HG03064 (cell line): ENCODE data around the gene RPH3AL.

Experiments
- ATAC-seq: cut with Tn5 transposase; IDR thresholded peaks from one replicate; pipeline ENCODE4 v1.9.1; 2021; ENCODE audit warnings: low read depth; ENCODE audit not compliant: unreplicated experiment

The RPH3AL gene

DNA sequence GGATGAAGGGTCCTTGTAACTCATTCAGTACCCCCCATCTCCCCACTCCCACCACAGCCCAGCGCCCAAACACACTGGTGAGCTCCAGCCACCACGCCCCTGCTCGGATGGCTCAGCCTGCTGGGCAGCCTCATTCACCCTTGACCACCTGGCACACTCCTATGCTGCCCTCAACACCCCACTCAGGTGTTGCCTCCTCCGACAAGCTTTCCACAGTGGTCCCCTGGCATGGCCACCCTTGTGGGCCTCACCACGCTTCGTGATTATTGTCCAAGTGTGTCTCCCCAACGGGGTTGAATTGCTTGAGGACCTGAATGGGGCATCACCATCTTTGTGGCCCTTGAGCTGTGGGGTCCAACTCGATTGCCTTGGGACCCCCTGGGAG is 159.2 kb downstream of the RPH3AL start:
- no peak for ATAC-seq

DNA sequence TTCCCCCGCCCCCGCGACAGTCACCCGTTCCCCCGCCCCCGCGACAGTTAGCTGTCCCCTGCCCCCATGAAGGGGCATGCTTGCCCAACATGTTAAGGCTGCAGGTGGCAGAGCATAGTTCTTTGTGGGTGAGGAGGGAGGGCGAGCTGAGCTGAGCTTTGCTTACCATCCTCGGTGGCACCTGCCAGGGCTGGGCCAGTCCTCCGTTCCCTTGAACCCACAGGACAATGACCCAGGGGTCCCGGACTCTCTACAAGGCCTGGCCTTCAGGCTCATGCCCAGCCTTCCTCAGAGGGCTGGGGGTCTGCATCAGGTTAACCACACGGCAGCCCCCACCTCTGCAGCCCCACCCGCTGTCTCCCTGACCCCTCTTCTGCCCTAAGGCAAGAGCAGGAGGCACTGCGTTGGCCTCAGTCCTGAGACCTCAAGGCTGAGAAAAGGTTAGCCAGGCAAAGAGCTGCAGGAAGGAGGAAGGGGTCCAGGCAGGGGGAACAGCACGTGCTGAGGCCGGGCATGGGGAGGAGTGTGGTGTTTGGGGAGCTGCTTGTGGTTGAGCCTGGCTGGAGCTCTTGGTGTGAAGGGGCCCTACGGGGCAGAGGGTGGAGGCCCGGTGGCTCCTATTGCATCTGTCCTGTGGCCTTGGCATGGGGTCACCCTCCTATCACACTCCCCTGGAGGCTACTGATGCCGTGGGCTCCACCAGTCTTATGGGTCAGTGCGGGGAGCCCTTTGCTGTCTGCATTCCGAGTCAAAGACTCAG is 159.8 kb downstream of the RPH3AL start:
- no peak for ATAC-seq

DNA sequence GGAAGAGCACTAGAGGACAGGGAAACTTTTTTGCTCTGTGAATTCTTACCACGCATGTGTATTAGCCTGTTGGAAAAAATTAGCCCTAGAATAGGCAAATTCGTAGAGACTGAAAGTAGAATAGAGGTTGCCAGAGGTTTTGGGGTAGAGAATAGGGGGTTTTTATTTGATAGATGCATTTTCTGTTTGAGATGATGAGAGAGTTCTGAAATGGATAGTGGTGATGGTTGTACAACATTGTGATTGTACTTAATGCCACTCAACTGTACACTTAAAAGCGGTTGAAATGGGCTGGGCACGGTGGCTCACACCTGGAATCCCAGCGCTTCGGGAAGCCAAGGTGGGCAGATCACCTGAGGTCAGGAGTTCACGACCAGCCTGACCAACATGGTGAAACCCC is 163.2 kb downstream of the RPH3AL start:
- ATAC-seq = no peak

DNA sequence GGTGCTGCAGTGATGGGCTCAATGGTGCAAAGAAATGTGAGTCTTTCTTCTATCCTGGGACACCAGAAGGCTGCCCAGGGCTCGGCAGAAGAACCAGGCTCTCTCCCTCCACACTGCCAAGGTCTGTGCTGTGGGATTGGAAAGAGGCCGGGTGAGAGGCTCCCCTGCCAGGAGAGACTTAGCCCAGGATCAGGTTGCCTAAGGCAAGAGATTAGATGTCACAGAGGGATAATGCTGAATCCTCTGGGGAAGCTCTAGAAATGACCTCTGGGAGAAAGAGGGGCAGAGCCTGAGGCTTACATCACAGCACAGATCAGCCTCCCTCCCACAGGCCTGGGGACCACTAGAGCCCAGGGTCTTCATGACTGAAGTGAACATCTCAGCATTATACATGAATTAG is 165.5 kb downstream of the RPH3AL start:
- no peak for ATAC-seq

DNA sequence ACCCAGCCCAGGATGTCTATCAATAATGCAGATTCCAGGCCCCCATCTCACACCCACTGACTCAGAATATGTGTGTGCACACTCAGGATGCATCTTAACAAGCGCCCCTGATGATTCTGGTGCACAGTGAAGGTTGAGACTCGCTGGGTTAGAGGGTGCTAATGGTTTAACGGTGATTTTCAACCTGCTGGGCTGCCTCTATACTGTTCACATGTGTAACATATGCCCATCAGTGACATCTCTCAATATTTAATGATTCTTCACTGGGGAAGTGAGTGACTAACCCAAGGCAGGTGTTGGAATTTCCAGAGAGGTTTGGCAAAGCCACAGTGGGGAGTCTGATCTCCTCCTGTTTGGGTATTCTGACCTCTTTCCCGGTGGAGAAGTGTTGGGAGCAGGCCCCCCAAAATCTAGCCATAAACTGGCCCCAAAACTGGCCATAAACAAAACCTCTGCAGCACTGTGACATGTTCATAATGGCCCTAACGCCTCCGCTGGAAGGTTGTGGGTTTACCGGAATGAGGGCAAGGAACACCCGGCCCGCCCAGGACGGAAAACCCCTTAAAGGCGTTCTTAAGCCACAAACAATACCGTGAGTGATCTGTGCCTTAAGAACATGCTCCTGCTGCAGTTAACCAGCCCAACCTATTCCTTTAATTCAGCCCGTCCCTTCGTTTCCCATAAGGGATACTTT is 167.0 kb downstream of the RPH3AL start:
- ATAC-seq = no peak

DNA sequence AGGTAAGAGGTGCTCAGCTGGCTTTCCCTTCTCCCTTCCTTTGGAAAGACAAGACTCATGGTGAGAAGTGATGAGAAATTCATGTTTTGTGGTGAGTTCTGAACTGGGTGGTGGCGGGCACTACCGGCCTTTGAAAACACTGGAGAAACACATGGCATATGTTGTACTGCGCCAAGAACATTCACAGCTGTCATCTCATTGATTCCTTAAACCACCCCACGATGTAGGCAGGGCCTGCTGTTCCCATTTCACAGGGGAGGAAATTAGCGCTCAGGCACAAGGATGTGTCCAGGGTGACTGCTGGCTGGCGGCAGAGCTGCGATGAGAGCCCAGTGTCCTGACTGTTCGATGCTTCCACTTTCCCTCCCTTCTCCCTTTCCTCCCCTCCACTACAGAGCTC is 169.6 kb downstream of the RPH3AL start:
- ATAC-seq = no peak

DNA sequence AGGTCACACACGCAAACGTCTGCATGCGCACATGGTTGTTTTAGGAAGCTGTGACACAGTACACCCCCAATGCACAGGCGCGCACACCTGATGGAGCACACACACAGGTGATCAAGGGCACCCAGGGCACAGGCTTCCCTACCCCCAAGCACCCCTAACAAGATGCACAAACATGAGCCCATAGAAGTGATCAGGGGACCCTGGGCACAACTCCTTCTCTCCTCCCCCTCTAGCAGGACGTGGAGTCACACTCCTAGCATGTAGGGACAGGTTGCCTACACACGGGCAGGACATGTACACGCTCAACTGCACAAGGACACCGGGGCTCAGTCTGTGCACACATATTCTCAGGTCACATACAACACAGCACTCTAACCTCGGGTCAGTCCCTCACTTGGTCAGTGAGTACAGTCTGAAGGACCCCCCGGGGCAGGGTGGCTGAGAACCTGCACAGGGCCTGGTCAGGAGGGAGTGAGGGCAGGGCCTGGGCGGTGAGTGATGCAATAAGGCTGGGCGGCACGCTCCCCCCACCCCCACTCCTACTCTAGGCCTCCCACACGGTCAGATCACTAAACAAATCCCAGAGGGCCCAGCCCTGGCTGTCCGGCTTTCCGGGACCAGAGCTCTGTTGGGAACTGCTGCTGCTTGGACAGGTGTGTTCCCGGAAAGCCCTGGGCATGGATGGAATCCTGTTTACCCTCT is 170.4 kb downstream of the RPH3AL start:
- no peak for ATAC-seq

DNA sequence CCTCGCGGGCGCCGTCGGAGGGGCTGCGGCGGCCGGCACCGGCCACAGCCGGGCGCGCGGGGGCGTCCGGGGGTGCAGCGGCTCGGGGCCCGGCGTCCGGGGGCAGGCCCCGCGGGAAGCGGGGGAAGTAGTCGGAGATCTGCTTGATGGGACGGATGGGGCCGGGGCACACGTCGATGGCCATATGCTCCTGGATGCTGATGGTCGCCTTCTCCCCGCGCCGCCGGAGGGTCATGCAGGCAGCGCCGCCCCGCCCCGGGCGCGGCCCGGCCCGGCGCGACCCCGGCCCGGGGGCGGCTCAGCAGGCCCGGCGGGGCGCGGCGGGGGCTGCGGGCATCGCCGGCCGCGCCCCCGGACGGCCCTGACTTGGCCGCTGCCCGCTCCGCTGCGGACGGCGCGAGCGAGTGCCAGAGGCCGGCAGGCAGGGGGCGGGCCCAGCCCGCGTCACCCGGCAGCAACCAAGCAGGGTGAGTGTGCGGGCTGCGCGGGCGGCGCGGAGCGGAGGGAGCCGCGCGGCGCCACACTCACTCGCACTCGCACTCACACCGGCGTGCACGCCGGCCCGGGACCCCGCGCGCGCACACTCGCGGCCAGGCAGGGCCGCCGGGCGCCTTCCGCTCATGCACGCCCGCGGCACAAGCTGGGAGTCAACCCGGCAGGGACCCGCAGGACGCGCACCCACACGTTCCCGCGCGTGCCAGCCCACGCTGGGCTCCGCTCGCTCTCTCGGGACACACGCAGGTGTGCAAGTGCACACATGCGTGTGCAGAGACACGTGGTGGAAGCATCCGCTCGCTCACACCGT is 171.2 kb downstream of the RPH3AL start, which contains the start of gene DOC2B:
Gene DOC2B (minus strand): TSS at position 406 of the 805 bp plus-strand sequence. CDS start 171 bp downstream, at position 235.
- ATAC-seq = no peak

DNA sequence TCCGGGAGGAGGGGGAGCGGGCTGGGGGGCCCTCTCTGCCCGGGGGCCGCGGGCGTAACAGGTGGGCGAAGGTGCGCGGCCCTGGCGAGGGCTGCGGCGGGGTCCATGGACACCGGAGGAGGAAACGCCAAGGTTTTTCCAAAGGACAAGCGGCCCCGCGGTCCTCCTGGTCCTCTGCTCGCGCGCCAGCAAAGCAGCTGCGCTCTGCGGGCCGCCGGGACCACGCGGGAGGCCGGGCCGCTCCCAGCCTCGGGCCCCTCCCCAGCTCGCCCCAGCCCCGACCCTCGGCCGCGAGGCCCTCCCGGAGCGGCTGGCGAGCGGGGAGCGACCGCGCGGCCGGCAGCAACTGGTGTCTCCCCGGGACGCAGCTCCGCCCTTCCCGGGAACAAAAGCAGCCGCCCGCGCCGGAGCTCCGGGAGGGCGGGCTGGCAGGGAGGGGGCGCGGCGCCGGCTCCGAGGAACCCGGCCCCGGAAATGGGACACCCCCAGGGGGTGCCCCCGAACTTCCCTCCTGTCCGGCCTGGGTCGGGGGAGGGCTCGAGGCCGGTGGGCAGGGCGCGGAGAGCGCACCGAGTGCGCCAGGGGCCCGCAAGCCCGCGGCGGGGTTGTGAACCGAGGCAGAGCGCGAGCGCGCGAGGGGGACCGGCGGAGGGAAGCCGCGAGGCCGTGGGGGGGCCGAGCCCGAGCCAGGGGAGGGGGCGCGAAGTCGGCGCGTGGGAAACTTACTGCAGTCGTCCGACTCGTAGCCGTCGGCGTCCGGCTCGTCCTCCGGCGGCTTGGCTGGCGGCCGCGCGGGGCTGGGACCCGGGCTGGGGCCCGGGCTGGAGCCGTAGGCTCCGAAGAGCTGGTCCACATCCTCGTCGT is 172.0 kb downstream of the RPH3AL start:
- ATAC-seq = no peak

DNA sequence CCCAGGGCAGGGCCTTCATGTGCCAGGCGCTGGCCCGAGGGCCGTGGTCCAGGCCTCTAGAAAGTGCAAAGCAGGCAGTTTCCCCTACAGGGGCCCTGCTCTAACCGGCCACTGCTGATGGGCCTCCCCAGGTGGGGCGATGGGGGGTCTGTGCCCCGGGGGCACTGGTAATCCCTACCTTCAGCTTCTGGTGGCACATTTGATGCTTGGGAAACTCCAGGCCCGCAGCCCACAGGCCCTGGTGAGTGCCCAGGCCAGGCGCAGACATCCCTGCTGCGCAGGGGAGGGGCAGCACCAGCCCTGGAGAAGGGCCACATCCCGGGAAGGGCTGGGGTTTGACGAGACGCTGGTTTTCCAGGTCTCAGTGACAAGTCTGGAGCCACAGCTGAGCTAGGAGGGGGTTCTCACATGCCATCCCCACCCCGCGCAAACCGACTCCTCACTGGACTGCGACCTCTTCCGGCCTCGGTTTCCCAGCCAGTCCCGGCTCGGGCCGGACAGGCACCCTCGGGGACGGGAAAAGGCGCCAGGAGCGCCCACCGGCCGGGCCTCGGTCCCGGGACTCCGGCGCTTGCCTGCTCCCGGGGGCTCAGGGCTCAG is 172.7 kb downstream of the RPH3AL start:
- no peak for ATAC-seq

DNA sequence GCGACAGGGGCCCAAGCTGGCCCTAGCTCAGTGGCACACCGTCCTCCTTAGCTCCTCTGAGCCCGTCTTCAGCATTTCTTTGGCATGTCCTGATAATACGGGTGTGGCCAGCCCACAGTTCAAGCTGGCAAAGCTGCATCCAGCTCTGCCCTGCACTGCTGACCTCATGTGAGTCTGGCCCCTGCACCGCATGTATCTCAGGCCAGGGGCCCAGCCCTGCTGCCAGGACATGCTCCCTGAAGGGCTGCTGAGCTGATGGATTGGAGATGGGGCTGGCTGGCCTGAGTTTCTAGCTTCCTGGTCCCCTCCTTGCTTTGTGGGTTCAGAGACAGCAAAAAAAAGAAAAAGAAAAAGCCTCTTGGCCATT is 173.6 kb downstream of the RPH3AL start:
- no peak for ATAC-seq

DNA sequence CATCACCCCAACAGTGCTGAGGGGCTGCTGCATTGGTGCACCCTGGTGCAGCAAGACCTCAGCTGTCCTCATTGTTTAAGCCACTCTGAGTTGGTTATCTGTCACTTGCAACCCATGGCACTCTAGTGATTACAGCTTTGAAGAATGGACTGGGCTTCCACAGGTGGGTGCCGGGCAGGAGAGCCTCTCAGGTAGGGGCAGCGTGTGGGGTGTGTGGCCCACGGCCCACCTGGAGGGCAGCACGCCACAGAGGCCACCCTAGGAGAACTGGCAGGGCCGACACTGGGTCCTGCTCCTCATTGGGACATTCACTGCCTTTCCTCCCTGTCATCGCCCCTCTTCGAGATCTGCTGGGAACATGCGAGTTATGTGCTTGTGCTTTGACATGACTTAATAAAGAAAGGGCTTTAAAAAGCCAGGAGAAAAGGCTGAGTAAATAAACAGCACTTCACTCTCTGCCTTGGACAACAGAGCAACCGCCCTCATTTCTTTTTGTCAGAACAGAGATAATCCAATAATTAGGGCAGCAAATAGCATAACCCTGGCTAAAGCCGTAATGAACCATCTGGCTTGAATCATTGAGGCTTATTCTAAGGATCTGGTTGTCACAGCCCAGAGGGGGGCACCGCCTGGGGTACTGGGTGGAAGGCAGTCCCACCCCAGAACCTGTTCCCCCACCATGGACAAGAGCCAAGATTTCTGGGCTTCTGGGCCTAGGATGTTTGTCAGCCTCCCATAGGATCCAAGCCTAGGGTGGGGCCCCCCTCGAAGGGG is 174.1 kb downstream of the RPH3AL start:
- no peak for ATAC-seq

DNA sequence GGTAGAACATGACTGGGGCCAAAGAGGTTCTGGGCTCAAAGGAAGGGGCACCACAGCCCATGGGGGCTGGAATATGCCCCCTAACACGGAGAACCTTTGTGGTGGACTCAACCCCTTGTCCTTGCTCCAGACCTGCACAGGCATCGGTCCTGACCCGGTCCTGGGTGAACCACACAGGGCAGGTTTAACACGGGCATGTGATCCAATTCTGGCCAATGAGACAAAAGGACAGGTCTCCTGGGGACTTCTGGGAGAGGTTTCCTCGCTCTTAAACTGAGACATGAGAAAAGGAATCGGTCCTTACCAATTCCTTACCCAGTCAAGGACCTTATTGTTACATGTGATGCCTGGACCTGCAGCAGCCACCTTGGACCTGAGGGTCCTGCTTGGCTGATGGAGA is 174.8 kb downstream of the RPH3AL start:
- no peak for ATAC-seq

DNA sequence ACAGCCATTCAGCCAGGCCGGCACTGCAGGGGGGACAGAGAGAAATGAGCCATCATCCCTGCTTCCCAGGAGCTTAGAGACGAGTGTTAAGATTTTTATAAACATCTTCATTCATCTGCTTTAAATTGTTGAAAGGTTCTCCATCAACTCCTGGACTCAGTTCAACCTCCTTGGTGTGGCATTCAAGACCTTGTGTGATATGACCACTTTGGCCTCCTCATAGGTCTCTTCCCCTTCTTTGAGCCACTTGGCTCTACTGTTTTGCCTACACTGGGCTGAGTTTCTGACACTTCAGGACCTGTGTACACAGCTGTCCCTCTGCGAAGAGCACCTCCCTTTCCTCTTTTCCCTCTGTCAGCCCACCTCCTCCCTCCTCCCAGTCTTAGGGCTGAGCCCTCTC is 175.5 kb downstream of the RPH3AL start:
- no peak for ATAC-seq

DNA sequence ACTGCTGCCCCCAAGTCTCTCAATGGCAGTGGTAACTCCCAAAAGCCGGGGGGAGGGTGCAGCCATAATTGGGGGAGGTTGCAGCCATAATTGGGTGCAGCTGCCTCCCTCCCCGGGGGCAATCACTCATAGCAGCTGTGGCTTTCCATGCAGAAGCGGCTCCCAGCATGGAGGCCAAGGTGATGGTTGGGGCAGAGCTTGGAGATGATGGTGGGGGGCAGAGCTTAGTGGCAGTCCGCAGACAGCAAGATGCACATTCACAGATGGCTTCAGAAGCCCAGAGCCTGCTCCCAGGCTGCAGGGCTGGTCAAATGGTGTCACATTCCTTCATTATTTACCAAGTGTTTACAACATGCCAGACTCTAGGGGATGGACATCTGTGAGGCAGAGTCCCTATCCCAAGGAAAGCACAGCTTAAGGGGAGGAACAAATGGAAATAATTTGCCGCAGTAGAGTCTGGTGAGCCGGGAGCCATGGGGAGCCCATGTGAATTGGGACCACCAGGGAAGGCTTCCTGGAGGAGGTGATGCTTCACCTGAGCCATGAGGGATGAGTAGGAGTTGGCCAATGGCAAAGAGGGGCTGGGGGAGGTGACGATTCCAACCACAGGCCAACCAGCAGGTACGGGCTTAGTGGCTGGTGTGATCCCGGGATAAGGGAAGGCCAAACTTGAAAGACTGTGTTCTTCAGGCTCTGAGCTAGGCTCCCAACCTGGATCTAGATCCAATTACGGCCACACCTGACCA is 179.3 kb downstream of the RPH3AL start:
- no peak for ATAC-seq

DNA sequence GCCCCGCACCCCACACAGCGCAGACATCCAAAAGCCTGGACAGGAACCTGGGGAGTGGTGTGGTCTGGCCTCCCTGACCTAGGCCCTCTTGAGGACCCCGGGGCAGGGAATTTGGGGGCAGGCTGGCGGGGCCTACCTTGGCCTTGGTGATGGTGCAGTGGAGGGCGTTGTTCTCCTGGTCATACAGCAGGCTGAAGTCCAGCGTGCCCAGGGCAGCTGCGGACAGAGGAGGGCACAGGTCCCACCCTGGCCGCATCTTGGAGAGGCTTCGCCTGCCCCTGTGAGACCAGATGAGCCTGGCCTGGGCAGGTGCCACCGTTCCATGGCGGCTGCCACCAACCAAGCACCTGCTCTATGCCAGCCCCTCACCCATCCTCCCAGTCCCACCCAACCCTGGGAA is 180.2 kb downstream of the RPH3AL start:
- no peak for ATAC-seq

DNA sequence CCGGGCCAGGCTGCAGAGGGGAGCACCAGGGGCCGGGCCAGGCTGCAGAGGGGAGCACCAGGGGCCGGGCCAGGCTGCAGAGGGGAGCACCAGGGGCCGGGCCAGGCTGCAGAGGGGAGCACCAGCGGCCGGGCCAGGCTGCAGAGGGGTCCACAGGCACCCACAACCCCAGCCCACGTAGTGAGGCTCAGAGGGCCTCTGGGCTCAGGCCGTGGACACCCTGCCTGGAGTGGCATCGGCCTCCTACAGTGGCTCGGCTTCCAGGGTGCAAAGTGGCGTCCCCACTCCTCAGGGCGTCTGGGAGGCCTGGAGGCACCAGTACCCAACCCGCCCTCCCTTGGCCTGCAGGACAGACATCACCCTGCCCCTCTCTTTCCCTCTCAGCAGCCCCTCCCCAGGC is 180.7 kb downstream of the RPH3AL start:
- ATAC-seq = no peak

DNA sequence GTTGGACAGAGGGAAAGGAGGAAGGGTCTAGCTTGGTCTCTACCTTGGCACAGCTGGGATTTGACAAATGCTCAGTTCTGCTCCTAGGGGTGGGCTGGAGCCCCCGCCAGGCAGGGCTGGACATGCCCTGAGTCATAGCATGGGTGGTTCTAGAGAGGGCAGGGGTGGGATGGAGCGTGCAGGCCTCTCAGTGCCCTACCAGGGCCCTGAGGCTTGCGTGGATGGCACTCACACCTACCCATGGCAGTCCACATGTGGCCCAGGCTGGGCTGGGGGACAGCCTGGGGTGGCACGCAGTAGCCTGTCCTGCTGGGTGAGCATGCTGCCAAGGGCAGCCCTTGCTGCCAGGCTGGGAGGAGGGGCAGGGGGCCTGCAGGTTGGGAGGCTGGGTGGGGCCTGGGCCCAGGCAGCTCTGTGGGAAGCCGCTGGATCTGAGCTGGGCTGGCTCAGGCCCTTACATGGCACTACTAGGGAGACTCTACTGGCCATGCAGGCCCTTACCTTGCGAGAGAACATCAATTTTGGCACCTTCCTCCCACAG is 182.4 kb downstream of the RPH3AL start:
- no peak for ATAC-seq
